Amygdala (tissue), 56 donors: ENCODE measurements around the gene IL20RA.
A peak's percentile ranks its signal among the peaks of the same experiment; 100 is the strongest.
"Not testable (repeated sequence)": the region's sequence is repeated elsewhere in the genome, so short reads cannot be mapped to it uniquely, and the experiment has no call there.

Experiments
- DNase-seq, 56 donors: peaks; one replicate each; lab custom pipeline; 2025; lab: John Stamatoyannopoulos, UW

IL20RA gene, protein sequence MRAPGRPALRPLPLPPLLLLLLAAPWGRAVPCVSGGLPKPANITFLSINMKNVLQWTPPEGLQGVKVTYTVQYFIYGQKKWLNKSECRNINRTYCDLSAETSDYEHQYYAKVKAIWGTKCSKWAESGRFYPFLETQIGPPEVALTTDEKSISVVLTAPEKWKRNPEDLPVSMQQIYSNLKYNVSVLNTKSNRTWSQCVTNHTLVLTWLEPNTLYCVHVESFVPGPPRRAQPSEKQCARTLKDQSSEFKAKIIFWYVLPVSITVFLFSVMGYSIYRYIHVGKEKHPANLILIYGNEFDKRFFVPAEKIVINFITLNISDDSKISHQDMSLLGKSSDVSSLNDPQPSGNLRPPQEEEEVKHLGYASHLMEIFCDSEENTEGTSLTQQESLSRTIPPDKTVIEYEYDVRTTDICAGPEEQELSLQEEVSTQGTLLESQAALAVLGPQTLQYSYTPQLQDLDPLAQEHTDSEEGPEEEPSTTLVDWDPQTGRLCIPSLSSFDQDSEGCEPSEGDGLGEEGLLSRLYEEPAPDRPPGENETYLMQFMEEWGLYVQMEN

DNA sequence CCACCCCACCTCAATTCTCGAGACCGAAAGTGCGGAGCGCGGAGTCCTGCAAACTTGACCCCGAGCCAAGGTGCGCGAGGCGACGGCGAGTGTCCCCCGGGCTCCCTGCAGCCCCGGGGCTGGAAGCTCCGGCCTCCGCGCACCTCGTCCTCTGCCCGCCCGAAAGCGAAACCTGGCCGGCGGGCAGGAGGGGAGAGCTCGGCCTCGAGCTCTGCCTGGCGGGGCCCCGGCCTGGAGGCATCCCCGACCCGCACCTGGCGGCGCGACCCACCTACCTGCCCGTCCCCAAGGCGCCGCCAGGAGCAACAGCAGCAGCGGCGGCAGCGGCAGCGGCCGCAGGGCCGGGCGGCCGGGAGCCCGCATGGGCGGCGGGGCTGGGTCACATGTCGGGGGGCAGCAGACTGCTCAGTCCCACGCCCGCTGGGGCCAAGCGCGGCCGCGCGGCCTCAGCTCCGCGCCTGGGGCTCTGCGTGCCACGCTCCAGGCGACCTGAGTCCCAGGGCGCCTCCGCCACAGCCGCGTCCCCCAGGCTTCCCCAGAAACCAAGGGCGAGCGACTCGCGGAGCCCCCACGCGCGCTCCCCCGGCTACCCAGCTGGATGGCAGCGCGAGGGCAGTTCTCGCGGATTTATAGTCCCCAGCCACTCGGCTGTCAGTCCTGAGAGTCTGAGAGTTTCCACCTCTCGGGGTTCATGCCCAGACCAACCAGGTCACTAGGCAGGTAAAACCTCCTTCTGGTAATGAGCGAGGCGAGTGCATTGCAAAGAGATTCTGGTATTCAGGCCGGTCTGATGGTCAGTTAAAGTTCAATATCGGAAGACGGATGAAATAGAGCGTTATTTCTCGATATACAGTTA lies at the start of gene IL20RA:
IL20RA (minus strand) TSS at position 600 of the 856 bp plus-strand sequence; CDS start at position 363, 237 bp downstream.
- peak in 10 of 56 donors; percentile 2 to 38 (median 8) for DNase-seq

DNA sequence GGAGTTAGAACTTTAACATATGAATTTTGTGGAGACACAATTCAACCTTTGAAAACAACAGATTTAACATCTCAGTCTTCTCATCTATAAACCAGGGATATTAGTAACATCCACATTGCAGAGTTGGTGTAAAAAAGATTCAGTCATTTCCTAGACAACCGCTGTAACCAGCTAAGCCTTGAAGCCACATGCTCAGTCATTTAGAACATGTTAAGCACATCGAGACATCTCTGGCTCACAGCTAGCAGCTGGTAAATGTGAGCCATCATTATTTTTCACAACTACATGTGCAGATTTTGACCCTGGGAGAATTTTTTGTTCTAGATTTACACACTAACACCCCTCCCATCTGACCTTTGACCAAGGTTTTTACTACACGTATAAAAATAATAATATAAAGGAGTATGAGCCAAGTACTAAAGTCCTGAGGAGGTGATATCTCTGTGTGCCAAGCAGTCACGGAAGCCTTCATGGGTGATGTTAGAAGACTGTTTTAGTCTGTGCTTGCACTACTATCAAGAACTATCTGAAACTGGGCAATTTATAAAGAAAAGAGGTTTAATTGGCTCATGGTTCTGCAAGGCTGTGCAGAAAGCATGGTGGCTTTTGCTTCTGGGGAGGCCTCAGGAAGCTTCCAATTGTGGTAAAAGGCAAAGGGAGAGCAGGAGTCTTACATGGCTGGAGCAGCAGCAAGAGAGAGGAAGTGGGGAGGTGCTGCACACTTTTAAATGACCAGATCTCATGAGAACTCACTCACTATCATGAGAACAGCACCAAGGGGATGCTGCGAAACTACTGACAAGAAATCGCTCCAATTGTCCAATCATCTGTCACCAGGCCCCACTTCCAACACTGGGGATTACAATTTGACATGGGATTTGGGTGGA lies 48.7 kb upstream of the IL20RA start:
- DNase-seq = no peak

DNA sequence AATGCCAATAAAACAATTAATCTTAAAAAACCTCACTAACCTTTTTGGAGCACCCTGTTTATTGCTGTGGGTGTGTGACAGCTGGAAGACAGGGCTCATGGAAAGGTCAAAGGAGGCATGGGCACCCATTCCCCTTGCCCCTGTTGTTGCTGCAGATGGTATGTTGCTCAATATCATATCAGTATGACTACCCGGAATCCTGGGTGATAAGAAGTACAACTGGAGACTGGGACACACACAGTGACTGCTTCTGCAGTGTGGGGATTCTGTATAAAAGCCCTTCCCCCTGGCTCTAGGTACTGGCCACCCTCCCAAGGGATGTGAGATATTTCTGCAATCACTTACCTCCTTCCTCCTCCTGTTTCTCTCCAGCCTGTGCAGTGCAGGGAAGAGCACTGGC lies 47.3 kb upstream of the IL20RA start:
- no peak for DNase-seq

DNA sequence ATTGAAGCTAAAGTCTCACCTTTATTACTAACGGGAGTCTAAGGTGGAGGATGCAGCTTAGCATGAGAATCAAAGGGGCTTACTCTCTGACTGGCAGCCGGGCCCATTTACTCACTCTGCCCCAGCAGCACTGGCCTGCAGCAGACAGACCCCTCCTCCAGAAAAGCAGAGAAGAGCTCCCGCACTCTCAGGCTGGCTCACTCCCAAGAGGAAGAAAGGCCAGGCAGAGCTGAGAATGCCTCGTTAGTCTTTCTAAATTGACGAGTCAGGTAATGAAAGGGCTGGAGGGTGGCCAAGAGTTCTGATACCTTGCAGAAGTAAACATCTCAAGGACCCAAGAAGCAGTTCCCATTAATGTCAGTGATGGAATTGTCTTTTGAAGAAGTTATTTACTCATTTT lies 44.5 kb upstream of the IL20RA start:
- no peak for DNase-seq

DNA sequence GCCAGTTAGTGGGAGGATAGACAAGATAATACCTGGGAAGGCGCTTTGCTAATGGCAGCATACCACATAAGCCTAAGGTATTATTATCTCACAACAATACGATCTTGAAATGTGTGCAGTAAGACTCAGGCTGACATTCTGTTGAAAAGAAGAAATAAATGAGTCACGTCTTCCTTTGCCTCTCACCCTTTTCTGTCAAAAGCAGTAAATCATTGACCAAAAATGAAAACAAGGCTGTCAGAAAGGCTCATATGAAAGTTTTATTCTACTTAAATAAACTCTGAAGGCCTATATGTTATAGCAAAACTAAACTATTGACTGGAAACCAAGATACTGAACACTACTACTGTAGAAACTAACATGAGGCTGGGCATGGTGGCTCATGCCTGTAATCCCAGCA lies 43.1 kb upstream of the IL20RA start:
- DNase-seq = no peak

DNA sequence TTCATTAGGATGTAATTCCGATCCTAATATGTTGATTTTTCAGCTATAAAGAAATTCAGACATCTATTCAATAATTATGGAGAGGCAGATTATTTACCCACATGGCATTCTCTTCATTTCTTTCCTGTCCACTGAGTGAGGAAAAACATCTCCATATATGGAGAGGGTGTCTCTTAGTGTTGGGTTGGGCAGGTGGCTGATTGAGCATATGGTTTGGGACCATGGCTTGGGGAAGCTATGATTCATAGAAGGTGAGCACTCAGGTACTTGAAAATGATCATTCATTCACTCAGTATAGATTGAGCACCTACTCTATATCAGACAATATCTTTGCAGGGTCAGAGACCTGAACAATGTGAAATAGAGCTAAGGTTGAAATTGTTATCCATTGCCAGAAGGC lies 41.3 kb upstream of the IL20RA start:
- no peak for DNase-seq

DNA sequence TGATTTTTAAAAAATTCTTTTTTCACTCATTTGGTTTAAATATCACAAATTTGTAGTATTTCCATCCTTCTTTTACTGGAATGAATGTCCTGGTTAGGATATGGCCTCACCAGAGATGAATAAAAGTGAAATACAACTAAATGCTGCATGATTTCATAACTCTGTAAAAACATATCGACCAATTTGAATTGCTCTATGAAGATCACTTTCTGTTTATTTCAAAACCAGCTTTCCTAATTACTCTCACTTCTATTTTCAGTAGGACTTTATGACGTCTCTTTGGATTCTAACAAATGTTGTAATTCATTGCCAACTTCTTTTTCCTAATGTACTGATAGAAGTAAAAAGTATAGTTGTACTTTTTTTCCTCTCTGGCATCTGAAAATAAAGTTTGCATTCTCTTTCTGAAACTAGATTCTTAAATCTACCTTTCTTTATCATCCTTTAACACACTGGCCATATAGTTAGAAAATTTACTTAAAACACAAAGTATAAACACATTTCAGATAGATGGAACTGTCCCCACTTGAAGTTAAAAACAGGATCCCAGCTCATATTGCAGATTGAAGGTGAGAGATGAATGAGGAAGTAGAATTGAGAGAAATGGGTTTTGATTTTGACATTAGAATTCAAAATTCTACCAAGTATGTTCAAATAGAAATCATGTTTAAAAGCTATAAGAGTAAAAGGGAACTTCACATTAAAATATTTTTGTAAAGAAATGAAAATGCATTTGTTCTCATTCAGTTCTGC lies 40.3 kb upstream of the IL20RA start:
- no peak for DNase-seq

DNA sequence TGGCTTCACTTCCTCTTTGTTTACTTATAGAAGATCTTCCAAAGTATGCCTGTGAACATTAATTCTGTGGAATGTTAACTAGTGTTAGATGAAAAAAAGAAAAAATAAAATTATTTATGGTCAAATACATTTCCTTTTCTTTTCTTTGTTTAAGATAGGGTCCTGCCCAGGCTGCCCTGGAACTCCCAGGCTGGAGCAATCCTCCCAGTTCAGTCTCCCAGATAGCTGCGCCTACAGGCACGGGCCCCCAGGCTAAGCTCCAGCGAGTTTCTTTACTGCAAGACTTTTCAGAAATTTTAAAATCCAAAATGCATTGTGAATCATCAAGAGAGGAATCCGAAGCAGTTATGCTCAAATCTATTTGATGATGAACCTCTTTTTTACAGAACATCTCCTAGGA lies 39.3 kb upstream of the IL20RA start:
- no peak for DNase-seq

DNA sequence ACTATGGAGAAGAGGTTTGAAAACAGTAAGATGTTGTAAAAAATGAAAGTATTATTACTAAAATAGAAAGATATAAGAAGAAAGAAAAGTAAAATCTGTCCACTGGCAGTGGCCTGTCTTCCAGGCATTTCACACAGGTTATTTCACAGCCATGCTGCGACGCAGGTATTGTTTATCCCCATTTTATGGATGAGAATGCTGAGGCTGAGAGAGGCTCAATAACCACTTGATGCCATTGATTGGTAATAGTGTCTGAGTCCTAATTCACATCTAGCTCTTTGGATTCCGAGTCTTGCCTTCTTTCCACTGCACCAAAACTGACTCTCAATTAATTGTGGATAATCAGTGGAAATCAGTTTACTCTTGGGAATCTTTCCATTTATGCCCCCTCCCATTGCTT lies 37.2 kb upstream of the IL20RA start:
- DNase-seq = no peak

DNA sequence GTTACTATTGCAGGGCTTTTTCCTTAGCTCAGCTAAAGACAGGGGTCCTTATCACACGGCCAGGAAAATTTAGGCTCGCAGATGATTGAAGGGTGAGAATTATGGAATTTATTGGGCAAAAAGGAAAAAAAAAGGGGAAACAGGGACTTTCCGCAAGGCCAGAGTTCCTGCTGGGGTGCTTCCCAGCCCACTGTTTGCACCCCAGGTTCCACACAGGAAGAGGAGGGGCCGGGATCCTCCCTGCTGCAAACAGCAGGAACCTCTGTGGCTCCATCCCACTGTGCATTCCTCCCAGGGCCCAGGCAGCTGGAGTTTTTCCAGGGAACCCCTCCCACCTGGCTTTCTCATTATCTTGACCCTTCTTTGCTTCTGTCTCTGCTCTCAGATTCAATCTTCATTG lies 35.9 kb upstream of the IL20RA start:
- DNase-seq = no peak

DNA sequence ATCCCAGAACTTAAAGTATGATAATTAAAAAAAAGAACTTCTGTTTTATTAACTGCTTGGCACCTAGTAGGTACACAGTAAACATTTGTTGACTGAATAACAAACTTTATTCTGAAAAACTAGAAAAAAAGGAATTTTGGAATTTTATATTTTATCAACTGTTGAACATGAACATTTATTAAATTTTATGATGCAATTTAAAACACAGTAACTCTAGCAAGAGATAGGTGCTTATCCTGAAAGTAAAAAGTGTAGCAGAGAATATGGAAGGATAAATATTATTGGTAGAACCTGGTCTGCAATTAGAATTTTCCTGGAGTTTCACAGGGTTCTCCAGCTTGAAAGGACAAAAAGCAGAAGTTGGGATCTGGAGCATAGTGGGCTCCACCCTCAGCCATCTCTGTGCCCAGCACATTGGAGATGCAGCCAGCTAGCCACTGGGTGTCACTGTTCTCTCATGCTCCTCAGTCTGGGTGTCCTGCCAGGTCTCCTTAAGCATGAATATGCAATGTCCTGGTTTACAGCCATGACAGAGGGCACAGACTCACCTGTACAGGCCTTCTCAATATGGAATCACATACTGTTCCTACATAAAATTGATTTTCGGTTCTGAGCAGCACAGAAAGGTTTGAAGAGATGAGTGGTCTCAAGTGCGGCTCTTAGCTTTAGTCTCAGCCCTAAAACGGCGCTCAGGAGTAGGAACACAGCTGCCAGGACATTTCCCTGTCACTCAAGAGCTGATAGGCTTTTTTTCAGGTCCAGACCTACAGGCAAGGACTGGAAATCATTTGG lies 31.7 kb upstream of the IL20RA start:
- DNase-seq = peak in 36 of 56 donors; percentile 2 to 70 (median 26)

DNA sequence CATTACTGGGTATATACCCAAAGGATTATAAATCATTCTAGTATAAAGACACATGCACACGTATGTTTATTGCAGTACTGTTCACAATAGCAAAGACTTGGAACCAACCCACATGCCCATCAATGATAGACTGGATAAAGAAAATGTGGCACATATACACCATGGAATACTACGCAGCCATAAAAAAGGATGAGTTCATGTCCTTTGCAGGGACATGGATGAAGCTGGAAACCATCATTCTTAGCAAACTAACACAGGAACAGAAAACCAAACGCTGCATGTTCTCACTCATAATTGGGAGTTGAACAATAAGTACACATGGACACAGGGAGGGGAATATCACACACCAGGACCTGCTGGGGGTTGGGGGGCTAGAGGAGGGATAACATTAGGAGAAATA lies 31.0 kb upstream of the IL20RA start:
- not testable (repeated sequence) for DNase-seq

DNA sequence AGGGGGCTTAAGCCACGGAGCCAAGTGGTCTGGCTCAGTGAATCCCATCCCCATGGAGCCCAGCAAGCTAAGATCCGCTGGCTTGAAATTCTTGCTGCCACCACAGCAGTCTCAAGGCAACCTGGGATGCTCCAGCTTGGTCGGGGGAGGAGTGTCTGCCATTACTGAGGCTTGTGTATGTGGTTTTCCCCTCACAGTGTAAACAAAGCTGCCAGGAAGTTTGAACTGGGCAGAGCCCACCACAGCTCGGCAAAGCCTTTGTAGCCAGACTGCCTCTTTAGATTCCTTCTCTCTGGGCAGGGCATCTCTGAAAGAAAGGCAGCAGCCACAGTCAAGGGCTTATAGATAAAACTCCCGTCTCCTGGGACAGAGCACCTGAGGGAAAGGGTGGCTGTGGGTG lies 25.5 kb upstream of the IL20RA start:
- no peak for DNase-seq

DNA sequence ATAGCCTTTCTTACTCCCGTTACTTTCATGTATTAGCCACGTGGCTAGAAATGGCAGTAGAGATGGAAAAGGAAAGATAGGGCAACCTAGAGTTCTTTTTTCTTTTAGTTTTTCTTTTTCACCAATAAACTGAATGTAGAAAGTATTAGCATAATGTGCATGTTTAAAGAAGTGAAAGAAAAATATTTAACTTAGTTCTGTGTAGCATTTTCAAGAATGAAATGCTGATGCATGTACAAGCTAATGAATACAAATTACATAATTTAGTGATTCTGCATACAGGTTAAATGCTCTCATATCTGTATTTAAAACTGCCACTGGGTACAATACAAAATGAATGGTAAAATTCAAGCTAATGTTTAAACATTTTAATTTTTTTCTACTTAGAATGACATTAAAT lies 22.6 kb upstream of the IL20RA start:
- no peak for DNase-seq

DNA sequence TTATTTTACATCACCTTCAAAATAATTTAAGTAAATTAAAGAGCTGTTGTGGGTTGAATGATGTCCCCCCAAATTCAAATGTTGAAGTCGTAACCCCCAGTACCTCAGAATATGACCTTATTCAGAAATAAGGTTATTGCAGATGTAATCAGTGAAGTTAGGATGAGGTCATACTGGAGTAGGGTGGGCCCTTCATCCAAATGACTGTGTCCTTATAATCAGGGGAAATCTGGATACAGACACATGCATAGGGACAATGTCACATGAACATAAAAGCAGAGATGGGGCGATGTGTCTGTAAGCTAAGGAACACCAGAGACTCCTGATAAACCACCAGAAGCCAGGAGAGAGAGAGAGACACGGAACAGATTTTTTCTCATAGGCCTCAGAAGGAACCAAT lies 13.3 kb upstream of the IL20RA start:
- no peak for DNase-seq

DNA sequence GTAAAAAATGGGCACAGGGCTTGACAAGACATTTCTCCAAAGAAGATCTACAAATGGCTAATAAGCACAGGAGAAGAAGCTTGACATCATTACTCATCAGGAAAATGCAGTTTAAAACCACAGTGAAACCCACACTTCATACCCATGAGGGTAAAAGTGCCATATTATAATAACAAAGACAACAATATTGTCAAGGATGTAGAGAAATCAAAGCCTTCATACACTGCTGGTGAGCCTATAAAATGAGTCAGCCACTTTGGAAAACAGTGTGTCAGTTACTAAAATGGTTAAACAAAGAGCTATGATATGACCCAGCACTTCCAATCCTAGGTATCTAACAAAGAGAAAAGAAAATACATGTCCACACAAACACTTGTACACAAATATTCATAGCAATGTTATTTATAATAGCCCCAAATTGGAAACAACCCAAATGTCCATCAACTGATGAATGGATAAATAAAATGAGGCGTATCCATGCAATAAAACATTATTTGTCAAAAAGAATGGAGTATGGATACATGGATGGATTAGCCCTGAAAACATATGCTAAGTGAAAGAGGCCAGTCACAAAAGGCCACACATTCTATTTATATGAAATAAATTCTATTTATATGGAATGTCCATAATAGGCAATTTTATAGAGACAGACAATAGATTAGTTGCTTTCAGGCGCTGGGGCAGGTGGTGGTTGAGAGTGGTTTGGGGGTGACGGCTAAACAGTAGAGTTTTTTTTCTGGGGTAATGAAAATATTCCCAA lies 11.5 kb upstream of the IL20RA start:
- no peak for DNase-seq

DNA sequence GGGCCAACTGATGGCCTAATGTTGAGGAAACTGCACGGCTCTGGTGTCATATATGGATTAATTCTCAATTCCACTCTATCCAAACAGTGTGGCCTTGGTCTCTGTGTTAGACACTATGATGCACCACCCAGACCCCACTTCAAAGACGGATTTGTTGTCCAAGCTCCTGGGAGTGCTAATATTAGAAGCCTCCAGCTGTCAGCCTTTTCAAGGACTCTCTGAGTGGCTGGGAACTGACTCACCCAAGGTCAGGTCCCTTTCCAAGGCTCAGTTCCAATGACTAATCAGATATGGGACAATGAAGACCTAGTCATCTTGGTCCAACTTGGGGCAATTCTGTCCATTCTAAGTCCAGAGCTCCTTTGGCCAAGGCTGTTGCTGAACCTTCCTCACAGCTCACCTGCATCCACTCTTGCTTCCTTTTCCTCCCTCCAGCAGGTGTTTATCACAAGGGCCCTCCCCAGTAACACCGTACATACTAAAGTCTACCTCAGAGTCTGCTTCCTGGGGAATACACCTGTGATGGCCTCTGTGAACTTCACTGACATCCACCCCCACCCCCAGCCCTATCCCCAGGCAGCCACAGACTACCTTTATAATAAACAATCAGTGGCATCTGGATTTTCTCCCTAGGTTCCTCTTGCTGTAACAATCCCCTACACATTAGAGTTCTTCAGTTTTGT lies 7.2 kb upstream of the IL20RA start:
- no peak for DNase-seq

DNA sequence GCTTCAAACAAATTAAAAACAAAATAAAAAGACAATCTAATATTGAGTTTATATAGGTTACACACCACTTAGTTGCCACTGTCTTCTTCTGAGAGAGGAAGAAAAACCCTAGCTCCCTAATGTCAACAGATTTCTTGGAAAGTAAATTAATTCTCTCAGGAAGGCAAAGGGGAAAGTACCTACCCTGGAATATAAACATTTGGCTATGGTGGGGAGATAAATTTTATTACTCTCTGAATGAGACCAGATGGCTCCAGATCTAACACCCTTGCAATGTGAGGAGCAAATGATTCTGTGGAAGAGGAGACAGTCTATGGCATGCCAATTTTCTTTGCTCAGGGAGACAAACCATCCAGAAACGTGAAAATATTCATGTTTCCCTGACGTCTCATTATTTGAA lies 4.3 kb upstream of the IL20RA start:
- DNase-seq = no peak
